Neuronal stem cell (in vitro differentiated cells): ENCODE measurements around the gene UNC5C.

Experiments
- DNase-seq: peaks from one replicate; pipeline ENCODE4 v3.0.0-alpha.2; 2013; ENCODE audit warnings: low spot score
- H2AFZ ChIP-seq: one replicate; pipeline ENCODE4 v1.6.1; 2013; ENCODE audit warnings: mild to moderate bottlenecking, low read length, inconsistent platforms
- H2AK5ac ChIP-seq: 2 replicates; pipeline ENCODE4 v1.6.1; 2013; ENCODE audit warnings: low read depth, mild to moderate bottlenecking, inconsistent platforms, low read length, moderate library complexity, mixed read lengths
- H2BK120ac ChIP-seq: 2 replicates; pipeline ENCODE4 v1.6.1; 2013; ENCODE audit warnings: low read depth, mild to moderate bottlenecking, inconsistent platforms, low read length, moderate library complexity, mixed read lengths
- H2BK12ac ChIP-seq: one replicate; pipeline ENCODE4 v1.6.1; 2013; ENCODE audit warnings: low read length, inconsistent platforms
- H2BK15ac ChIP-seq: 2 replicates; pipeline ENCODE4 v1.6.1; 2013; ENCODE audit warnings: mild to moderate bottlenecking, low read length, inconsistent platforms, mixed read lengths
- H2BK5ac ChIP-seq: one replicate; pipeline ENCODE4 v1.6.1; 2013; ENCODE audit warnings: inconsistent platforms, mild to moderate bottlenecking, low read length, moderate library complexity
- H3K14ac ChIP-seq: one replicate; pipeline ENCODE4 v1.6.1; 2013; ENCODE audit warnings: low read length, inconsistent platforms
- H3K18ac ChIP-seq: 2 replicates; pipeline ENCODE4 v1.6.1; 2013; ENCODE audit warnings: low read length, inconsistent platforms
- H3K23ac ChIP-seq: 2 replicates; pipeline ENCODE4 v1.6.1; 2013; ENCODE audit warnings: low read depth, mild to moderate bottlenecking, mixed read lengths, low read length, inconsistent platforms; ENCODE audit not compliant: poor library complexity
- H3K27ac ChIP-seq: replicated peaks from 3 replicates; pipeline ENCODE4 v1.5.1; 2013; ENCODE audit warnings: low read length, inconsistent platforms
- H3K27me3 ChIP-seq, 3 experiments: 2 replicates each; pipeline ENCODE4 v1.6.1; 2013; ENCODE audit warnings: low read length in 3 of 3, mild to moderate bottlenecking in 2 of 3, inconsistent platforms in 1 of 3, low read depth in 1 of 3, mixed read lengths in 1 of 3, moderate library complexity in 1 of 3; ENCODE audit not compliant: control insufficient read depth in 3 of 3, insufficient read depth in 3 of 3
- H3K36me3 ChIP-seq, 2 donors: replicated peaks in 1 of 2; 2 replicates each; pipeline ENCODE4 v1.6.1; 2013; ENCODE audit warnings: low read length in 2 of 2; ENCODE audit not compliant: control insufficient read depth in 2 of 2, insufficient read depth in 2 of 2
- H3K4ac ChIP-seq: 2 replicates; pipeline ENCODE4 v1.6.1; 2013; ENCODE audit warnings: inconsistent platforms, mild to moderate bottlenecking, low read length, moderate library complexity
- H3K4me1 ChIP-seq, 2 donors: 1 replicate in 1 of 2; 2 replicates in 1 of 2; pipeline ENCODE4 v1.6.1; 2013; ENCODE audit warnings: low read length in 2 of 2, low read depth in 1 of 2; ENCODE audit not compliant: control insufficient read depth in 2 of 2, insufficient read depth in 1 of 2
- H3K4me2 ChIP-seq: one replicate; pipeline ENCODE4 v1.6.1; 2013; ENCODE audit warnings: mild to moderate bottlenecking, low read length, inconsistent platforms; ENCODE audit not compliant: insufficient read depth, poor library complexity, severe bottlenecking
- H3K4me3 ChIP-seq, 2 donors: 2 replicates each; pipeline ENCODE4 v1.5.1; 2013; ENCODE audit warnings: low read length in 2 of 2, mild to moderate bottlenecking in 2 of 2, inconsistent platforms in 1 of 2, moderate library complexity in 1 of 2
- H3K79me1 ChIP-seq: one replicate; pipeline ENCODE4 v1.6.1; 2013; ENCODE audit warnings: low read depth, mild to moderate bottlenecking, inconsistent platforms, low read length, moderate library complexity
- H3K9ac ChIP-seq: one replicate; pipeline ENCODE4 v1.6.1; 2013; ENCODE audit warnings: mild to moderate bottlenecking, low read depth, low read length, inconsistent platforms; ENCODE audit not compliant: poor library complexity
- H3K9me3 ChIP-seq, 2 donors: replicated peaks in 1 of 2; 2 replicates each; pipeline versions ENCODE3 to v1.6.1; 2013; ENCODE audit warnings: low read length in 2 of 2, mild to moderate bottlenecking in 2 of 2, inconsistent platforms in 1 of 2, low read depth in 1 of 2, mixed read lengths in 1 of 2, moderate library complexity in 1 of 2; ENCODE audit not compliant: control insufficient read depth in 2 of 2, insufficient read depth in 1 of 2
- H4K8ac ChIP-seq: one replicate; pipeline ENCODE4 v1.6.1; 2013; ENCODE audit warnings: low read depth, mild to moderate bottlenecking, inconsistent platforms, low read length, moderate library complexity
- H4K91ac ChIP-seq: one replicate; pipeline ENCODE4 v1.6.1; 2013; ENCODE audit warnings: low read length, low read depth, mild to moderate bottlenecking, inconsistent platforms; ENCODE audit not compliant: poor library complexity
- WGBS, 2 donors: extraction: QIAGEN DNeasy Blood & Tissue Kit; methylation state at CpG; one replicate each; pipeline ENCODE4 v1.1.7; 2013; ENCODE audit warnings: missing lambda C conversion rate in 2 of 2, mixed read lengths in 1 of 2; ENCODE audit not compliant: insufficient read length in 2 of 2, insufficient replicate concordance in 1 of 2; ENCODE audit errors: extremely low coverage in 2 of 2; 5-methylcytosine and 5-hydroxymethylcytosine counted together

Gene UNC5C

GRCh38 chr4:95215991-95216605 is 332.7 kb downstream of the UNC5C start:
- H2BK15ac ChIP-seq = no peak overlapping the region
- no peak overlapping the region for H2BK120ac ChIP-seq
- no peak overlapping the region for H2BK5ac ChIP-seq
- no peak overlapping the region for H4K8ac ChIP-seq
- H2AFZ ChIP-seq = no peak overlapping the region
- no peak for DNase-seq
- H3K9me3 ChIP-seq = no peaks in the 10 kb centered on the region
- H3K4ac ChIP-seq = no peak overlapping the region
- no peaks in the 10 kb centered on the region for H3K27me3 ChIP-seq
- no peak overlapping the region for H3K4me3 ChIP-seq
- H3K9ac ChIP-seq = no peak overlapping the region
- H2AK5ac ChIP-seq = no peak overlapping the region
- H3K23ac ChIP-seq = no peak overlapping the region
- no peak overlapping the region for H2BK12ac ChIP-seq
- no peak overlapping the region for H4K91ac ChIP-seq
- no peak overlapping the region for H3K18ac ChIP-seq
- no peak overlapping the region for H3K14ac ChIP-seq
- peaks cover 0 to 5% of the 10 kb centered on the region in 2 donors for H3K36me3 ChIP-seq
- no peaks in the 10 kb centered on the region for H3K79me1 ChIP-seq
- no CpG with 5 or more reads among the region's 7 CpGs for WGBS, 2 donors
- peaks cover 3 to 11% of the 10 kb centered on the region in 2 donors for H3K4me1 ChIP-seq
- no peak overlapping the region for H3K4me2 ChIP-seq
- H3K27ac ChIP-seq = no peak overlapping the region

GRCh38 chr4:95215043-95215442 is 333.7 kb downstream of the UNC5C start:
- no peak overlapping the region for H3K27ac ChIP-seq
- H3K14ac ChIP-seq = no peak overlapping the region
- H4K8ac ChIP-seq = no peak overlapping the region
- no peak overlapping the region for H2BK5ac ChIP-seq
- no peak overlapping the region for H3K9ac ChIP-seq
- WGBS, 2 donors = no CpG with 5 or more reads among the region's 5 CpGs
- no peak overlapping the region for H2BK12ac ChIP-seq
- peaks cover 0 to 5% of the 10 kb centered on the region in 2 donors for H3K36me3 ChIP-seq
- no peak overlapping the region for H4K91ac ChIP-seq
- H3K4me1 ChIP-seq = peaks cover 4 to 14% of the 10 kb centered on the region in 2 donors
- no peak overlapping the region for H3K4me3 ChIP-seq
- no peak overlapping the region for H2AK5ac ChIP-seq
- no peak overlapping the region for H2AFZ ChIP-seq
- no peak overlapping the region for H2BK120ac ChIP-seq
- H3K79me1 ChIP-seq = no peaks in the 10 kb centered on the region
- no peak for DNase-seq
- H3K18ac ChIP-seq = no peak overlapping the region
- no peaks in the 10 kb centered on the region for H3K27me3 ChIP-seq
- no peak overlapping the region for H3K4me2 ChIP-seq
- no peak overlapping the region for H2BK15ac ChIP-seq
- H3K23ac ChIP-seq = no peak overlapping the region
- H3K4ac ChIP-seq = no peak overlapping the region
- H3K9me3 ChIP-seq = no peaks in the 10 kb centered on the region

- no CpG with 5 or more reads among the region's 5 CpGs for WGBS, 2 donors
- Histone ChIP-seq H3K9ac (no peak overlapping the region), H4K8ac (no peak overlapping the region), H3K18ac (no peak overlapping the region), H3K4ac (no peak overlapping the region), H3K4me1 (peaks cover 6 to 18% of the 10 kb centered on the region in 2 donors), H2AFZ (no peak overlapping the region), H3K23ac (no peak overlapping the region), H2BK120ac (no peak overlapping the region), H3K36me3 (peaks cover 0 to 5% of the 10 kb centered on the region in 2 donors), H2BK15ac (no peak overlapping the region), H2AK5ac (no peak overlapping the region), H3K9me3 (no peaks in the 10 kb centered on the region), H4K91ac (no peak overlapping the region), H3K27me3 (no peaks in the 10 kb centered on the region), H3K14ac (no peak overlapping the region), H3K4me3 (no peak overlapping the region), H3K79me1 (no peaks in the 10 kb centered on the region), H3K27ac (no peak overlapping the region), H2BK12ac (no peak overlapping the region), H2BK5ac (no peak overlapping the region), H3K4me2 (no peak overlapping the region)
- no peak for DNase-seq
These were observed 334.4 kb downstream of the UNC5C start for GRCh38 chr4:95214408-95214807.

- Histone ChIP-seq H3K4me3 (no peak overlapping the region), H3K4me1 (peaks cover 6 to 18% of the 10 kb centered on the region in 2 donors), H3K79me1 (no peaks in the 10 kb centered on the region), H2AFZ (no peak overlapping the region), H3K9ac (no peak overlapping the region), H2BK15ac (no peak overlapping the region), H3K18ac (no peak overlapping the region), H4K8ac (no peak overlapping the region), H4K91ac (no peak overlapping the region), H3K14ac (no peak overlapping the region), H2BK5ac (no peak overlapping the region), H3K27ac (no peak overlapping the region), H3K27me3 (no peaks in the 10 kb centered on the region), H3K23ac (no peak overlapping the region), H3K4me2 (no peak overlapping the region), H3K36me3 (peaks cover 0 to 5% of the 10 kb centered on the region in 2 donors), H3K9me3 (no peaks in the 10 kb centered on the region), H2BK120ac (no peak overlapping the region), H2BK12ac (no peak overlapping the region), H3K4ac (no peak overlapping the region), H2AK5ac (no peak overlapping the region)
- no peak for DNase-seq
- no CpG with 5 or more reads among the region's 8 CpGs for whole genome bisulfite sequencing, 2 donors
These were observed 335.4 kb downstream of the UNC5C start for GRCh38 chr4:95213366-95213765.
